ENCODE results near the gene SLC22A4.

SLC22A4 gene

DNA sequence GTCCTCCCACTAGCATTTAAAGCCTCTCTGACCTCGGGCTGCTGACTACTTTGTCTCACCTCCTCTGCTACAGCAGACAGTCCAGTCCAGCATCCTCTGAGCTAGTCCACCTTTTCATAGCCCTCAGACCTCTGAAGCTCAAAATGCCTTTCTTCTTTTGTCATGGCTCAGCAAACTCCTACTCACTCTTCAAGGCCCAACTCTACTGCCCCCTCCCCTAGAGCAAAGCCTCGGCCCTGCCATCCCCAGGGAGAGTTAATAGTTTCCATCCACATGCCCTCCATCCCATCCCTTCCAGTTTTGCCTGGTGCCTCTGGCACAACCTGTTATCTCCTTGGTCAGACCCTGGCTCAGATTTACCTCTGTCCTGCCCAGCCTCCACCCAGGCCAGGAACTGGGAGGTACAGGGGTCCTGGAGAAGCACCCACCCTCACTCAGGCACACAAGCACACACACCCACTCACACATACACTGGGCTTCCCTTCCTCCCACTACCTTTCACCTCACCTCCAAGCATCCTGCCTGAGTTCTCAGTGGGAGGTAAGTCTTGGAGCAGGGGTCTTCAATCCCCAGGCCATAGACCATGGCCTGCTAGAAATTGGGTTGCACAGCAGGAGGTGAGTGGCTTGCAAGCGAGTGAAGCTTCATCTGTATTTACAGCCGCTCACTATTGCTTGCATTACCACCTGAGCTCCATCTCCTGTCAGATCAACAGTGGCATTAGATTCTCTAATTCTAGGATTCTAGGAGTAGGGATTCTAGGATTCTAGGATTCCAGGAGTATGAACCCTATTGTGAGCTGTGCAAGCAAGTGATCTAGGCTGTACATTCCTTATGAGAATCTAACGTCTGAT lies 18.6 kb upstream of the SLC22A4 start:
- DNase-seq (ENCODE audit: low spot score): no peak

DNA sequence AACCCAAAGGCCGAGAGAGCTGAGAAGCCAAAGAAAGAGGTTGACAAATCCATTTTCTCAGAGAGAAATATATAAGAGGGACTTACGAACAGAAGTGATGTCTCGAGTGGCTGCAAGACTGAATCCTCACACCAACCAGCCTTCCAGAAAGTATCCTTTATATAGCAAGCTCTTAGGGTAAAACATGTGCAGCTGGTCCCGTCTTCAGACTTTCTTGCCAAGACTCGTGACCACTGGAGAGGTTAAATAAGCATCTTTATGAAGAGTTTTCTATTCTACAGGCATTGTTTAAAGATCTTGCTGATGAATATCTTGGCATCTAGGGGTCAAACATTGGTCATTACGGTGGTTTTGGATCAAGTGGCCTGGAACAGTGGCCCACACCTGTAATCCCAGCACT lies 16.9 kb upstream of the SLC22A4 start:
- DNase-seq (ENCODE audit: low spot score): no peak

DNA sequence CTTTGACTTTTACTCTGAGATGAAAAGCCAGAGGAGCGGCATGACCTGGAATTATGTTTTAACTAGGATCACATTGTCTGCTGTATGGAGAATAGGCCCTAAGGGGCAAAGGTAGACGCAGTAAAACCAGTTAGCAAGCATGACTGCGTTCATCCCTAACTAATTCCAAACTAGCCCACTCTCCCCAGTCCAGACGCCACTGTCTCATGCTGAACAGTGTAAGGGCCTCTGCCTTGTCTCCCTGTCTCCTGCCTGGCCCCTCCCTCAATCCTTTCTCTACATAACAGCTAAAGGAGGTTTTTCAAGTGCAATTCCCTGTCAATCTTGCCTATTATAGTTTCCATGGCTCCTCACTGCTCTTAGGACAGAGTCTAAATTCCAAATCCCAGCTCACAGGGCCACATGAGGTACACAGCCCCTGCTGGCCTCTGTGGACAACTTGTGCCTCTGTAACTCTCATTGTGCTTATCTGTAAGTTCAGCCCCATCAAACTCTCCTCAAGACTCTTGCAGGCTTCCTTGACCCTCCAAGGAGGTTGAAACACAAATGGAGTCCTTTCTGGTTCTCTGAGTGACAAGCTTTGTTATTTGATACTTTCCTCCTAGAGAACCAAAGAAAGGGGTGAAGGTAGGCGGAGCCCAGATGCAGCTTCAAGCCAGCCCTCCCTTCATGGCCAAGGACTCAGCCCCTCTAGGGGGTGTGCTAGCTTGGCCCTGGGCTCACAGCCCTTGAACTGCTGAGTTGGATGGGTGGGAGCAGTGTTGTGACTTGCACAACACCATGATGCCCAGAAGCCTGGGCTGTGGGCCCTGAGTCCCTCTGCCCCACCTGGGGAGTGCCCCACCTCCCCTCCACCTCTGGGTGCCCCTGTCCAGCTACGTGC lies 16.0 kb upstream of the SLC22A4 start:
- no peak for DNase-seq (ENCODE audit: low spot score)

DNA sequence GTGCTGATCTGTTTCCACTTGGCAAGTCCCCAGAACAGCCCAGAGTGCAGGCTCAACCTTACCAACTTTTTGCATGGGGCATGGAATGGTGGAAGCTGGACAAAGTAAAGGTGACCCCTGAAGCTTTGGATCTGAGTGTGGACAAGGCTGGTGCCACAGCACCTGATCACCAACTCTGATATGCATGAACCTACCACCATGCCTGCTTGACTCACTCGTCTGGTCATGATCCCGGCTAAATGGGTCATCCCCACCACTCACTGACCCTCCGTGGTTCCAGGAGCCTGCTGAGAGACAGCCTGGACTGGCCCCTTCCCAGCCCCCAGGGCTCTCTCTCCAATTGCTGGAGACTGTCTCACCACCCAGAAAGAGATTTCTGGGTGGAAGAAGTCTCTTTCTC lies 14.4 kb upstream of the SLC22A4 start:
- no peak for DNase-seq (ENCODE audit: low spot score)

DNA sequence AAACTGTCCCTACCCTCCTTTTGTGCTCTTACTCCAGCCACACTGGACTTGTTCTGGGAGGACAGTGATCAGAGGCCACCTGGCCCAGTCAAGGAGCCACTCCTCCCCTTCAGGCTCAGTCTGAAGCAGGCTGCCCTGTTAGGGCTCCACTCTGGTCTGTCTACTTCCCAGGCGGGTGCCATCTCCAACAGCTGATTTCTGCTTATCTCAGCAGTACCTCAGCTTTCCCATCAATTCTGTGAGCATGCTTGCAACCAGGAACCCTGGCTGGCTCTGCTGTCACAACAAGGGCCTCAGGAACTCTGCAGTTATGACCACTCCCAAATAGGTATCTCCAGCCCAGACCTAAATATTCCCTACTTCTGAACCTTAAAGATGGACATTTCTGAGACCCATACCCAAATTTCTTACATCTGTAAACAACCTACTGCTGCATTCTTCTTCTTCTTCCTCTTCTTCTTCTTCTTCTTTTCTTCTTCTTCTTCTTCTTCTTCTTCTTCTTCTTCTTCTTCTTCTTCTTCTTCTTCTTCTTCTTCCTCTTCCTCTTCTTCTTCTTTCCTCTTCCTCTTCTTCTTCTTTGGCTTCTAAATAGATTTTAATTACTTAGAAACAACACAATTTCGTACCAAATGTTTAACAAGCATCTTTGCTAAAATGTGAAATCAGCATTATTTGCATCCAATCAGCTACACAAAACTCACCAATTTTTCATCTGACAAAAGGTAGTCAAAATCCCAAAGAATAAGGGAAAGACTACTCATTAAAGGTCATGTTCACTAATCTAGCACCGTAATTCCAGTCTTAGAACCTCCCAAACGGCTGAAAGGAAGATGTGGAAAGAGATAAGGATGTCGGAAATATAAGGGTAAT lies 13.6 kb upstream of the SLC22A4 start:
- no peak for DNase-seq (ENCODE audit: low spot score)

DNA sequence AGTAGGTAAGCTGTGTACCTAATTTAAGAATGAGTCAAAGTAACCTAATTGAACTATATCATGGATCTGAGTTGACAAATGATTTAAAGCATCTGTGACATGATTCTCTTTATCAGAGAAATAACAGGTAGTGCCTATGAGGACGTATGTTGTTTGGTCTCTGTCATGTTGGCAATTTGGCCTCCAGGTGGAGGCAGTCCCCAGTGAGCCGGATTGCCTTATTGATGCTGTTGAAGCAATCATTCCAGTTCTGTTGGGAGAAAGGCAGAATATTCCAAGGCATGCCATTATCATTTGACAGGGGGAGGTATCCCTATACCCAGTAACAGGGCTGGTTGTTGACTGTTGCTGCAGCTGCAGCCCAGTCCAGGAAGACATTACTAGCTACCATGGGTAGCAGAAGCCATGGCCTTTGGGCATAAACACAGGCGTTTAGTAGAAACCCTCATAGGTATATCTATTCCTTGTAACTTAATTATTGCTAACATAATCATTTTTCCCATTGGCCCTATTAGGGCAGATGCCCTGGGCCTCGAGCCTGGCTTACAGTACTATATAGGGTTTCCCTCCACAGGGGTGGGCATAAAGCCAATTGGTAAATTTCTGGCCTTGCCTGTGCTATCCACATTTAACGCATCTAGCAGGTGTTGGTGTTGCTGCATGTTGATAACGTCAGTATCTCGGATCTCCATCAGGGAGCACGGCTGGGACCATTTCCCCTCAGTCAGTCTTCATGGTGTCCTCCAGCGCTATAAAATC lies 12.2 kb upstream of the SLC22A4 start:
- no peak for DNase-seq (ENCODE audit: low spot score)

DNA sequence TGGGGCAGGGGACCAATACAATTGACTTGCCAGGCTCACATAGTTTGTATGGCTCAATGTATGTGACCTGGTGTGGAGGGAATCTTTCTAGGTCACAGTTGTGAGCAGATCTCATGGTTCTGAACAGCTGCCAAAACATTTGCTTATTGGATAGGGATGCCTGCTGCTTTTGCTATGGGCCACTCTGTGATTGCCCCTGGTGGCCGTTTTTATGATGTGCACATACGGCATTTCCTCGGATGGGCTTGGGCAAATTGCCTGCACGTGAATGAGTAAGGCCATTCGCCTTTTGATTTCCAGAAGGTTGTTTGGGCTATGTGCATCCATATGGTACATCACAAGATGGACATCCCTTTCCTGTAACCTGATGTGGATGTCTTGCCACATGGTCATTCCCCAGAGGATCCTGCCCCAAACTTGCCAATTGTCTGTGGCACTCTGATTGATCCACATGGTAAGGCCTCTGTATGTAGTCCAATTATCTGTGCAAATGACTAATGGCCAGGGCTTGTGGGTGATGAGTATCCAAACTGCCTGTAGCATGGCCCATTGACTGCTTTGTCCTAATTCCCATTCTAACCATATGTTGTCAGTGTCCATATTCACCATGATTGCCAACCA lies 10.7 kb upstream of the SLC22A4 start:
- DNase-seq (ENCODE audit: low spot score): no peak

DNA sequence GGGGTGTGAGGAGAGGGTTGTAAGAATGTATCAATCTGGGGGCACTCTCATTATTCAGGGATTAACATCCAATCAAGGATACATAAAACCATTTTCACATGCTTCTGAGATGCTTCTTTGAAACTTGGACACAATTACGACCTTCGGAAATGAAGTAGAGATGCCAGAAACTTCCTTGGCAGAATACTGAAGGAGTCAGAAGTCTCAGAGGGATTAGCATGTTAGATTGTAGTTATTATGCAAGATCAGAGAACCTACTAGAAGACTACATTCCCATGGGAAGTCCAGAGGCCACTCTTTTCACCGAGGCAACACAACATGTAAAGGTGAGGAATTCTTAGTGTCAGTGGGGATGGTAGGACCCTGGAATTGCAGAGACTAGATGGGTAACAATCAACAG lies 5.1 kb upstream of the SLC22A4 start:
- DNase-seq (ENCODE audit: low spot score): no peak

DNA sequence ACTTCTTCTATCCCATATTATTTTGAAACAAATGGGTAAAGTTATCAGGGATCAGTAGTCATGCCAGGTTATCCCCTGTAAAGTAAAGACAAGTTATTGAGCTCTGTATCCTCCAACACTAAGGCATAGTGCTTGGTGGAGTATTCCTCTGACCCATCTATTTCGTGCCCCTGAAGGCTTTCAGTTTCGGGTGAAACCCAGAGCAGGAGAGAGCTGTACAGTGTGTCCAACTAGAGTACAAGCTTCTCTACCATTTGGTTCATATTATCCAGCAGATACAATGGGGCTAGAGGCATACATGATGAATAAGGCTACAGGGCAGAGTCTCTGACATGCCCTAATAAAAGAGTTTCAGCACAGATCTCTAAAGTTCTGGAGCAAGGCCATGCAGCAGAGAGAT lies 3.2 kb upstream of the SLC22A4 start:
- no peak for DNase-seq (ENCODE audit: low spot score)

DNA sequence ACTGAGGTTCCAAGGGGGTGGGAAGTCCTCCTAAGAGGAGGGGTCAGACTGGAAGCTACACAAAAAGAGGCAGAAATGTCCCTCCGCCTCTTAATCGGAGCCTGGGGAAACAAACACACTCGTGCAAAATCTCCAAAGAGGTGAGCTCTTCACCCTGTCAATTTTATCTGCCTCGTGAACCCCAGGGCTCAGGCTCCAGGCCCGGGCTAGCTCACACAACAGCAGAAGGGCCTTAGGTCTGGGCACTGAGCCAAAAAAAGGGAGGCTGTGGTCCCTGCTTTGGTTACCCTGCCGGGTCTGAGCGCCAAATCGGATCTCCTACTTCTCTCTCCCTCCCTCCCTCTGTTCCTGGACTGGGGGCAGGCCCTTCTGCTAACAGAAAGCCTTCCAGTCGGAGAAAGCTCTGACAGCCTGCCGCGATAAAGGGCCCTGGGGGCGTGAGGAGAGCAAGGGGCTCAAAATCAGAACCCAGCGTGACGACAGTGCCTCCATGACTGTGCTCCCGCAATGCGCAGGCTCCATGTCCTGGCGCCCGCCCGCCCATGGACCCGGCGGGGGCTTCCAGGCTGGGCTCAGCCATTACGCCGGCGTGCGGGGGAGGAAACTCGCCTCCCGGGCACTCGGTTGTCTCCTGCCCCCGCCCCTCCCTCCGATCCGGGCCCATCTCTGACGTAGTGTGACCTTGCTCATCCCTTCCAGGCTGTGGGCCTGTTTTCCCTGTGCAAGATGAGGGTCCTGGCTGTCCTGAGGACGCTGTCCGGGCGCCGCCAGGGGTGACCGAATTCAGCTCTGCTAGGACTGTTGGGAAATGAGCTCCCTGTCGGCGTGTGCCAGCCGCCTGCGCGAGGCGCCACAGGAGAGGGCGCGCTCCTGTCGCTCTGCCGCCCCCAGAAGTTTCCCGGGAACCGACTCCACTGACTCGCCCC lies 865 bp upstream of the SLC22A4 start:
- DNase-seq (ENCODE audit: low spot score): peak; percentile 74

DNA sequence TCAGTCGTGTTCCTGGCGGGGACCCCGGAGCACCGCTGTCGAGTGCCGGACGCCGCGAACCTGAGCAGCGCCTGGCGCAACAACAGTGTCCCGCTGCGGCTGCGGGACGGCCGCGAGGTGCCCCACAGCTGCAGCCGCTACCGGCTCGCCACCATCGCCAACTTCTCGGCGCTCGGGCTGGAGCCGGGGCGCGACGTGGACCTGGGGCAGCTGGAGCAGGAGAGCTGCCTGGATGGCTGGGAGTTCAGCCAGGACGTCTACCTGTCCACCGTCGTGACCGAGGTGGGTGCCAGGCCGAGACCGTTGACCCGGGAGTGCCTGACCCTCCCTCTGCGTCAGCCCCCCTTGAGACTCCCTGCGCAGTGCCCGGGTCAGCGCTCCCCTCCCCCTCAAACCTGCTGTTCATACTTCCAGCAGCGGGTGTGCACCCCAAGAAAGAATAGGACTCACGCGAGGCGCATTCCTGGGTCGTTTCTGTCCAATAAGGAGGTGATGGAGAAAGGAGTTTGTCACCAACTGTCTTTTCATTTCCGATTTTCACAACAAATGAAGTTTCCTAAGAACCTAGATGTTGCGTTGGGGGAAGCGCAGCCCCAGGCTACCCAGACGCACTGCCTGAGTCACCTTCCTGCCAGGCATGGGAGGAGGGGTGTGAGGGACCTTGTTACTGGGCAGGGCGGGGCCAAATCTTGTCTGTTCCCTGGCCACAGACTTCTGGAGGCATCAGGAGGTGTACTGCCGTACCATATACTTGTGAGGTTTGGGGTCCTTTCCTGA lies 722 bp downstream of the SLC22A4 start:
- no peak for DNase-seq (ENCODE audit: low spot score)

DNA sequence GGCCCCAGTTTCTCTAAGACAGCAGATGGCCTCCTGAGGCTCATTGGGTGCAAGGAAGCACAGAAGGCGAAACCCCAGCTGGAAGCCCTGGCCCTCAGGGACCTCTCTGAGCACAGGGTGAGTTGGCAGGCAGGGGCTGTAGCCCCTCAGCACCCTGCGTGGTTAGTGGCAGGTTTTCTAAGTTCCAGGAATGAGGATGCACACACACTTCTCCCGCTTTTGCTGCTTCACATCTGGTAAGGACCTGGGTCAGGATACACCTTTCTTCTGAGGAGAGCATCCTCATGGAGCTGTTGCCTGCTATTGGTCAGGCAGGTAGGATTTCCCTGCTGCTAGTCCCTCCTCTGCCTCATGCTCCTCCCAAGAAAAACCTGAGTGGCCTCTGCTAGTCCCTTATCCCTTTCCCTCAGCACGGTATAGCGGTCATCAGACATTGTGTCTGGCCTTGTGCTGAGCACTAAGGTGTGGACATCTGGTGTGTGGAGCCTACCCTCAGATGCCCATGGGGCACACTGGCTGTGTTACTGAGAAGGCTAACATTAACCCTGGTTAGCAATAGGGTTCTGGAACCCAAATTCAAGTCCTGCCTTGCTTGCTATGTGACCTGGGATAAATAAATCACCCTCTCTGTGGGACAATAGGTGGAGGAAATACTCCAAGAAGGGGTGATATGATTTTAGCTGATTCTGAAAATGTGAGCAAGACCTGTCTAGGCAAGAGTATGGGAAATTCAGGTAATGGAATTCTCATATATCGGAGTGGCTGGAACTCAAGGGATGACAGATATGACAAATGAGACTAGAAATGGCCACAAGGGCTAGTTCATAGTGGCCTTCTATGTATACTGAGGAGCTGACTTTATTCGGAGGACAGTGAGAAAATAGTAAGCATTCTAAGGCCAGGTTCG lies 1.6 kb downstream of the SLC22A4 start:
- no peak for DNase-seq (ENCODE audit: low spot score)

DNA sequence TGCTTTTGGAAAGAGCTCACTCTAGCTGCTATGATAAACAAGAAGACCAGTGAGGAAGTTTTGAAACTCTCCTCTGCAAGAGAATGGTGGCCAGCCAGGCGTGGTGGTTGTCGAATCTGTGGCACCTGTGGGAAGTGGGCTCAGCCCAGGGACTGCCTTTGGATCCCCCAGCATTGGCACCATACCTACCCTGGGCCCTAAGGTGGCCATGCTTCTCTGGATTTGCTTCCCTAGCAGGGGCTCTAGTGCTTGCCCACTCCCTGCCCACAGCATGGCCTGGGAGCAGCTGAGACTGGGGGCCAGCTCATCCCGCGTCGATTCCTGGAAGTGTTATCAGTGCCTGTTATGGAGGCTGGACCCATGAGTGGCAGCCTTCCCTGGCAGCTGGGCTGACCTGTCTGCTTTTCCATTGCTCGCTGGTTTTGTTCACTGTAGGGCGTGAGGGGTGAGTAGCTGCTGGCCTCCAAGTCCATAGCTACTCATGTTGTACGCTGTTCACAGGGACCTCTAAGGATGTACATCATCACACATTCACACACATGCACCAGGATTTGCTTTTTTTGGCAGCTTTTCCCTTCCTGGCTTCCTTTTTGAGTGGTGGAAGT lies 2.3 kb downstream of the SLC22A4 start:
- DNase-seq (ENCODE audit: low spot score): no peak

DNA sequence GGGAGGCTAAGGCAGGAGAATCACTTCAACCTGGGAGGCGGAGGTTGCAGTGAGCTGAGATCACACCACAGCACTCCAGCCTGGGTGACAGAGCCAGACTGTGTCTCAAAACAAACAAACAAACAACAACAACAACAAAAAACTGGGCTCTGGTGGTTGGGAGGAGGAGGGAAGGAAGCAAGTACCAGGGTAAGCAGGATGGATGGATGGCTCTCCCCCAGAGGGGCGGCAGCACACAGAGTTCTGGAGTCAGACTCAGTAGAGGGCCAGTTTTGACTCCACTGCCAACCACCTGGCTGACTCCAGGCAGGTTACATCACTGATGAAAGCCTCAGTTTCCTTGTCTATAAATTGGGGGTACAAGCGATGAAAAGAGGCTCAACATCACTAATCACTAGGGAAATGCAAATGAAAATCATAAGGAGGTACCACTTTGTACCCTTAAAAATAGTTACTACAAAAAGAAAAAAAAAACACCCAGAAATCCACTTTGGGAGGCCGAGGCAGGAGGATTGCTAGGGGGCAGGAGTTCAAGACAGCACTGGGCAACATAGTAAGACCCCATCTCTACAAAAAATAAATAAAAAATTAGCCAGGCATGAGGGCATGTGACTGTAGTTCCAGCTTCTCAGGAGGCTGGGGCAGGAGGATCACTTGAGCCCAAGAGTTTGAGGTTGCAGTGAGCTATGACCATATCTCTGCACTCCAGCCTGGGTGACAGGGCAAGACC lies 3.2 kb downstream of the SLC22A4 start:
- DNase-seq (ENCODE audit: low spot score): no peak

DNA sequence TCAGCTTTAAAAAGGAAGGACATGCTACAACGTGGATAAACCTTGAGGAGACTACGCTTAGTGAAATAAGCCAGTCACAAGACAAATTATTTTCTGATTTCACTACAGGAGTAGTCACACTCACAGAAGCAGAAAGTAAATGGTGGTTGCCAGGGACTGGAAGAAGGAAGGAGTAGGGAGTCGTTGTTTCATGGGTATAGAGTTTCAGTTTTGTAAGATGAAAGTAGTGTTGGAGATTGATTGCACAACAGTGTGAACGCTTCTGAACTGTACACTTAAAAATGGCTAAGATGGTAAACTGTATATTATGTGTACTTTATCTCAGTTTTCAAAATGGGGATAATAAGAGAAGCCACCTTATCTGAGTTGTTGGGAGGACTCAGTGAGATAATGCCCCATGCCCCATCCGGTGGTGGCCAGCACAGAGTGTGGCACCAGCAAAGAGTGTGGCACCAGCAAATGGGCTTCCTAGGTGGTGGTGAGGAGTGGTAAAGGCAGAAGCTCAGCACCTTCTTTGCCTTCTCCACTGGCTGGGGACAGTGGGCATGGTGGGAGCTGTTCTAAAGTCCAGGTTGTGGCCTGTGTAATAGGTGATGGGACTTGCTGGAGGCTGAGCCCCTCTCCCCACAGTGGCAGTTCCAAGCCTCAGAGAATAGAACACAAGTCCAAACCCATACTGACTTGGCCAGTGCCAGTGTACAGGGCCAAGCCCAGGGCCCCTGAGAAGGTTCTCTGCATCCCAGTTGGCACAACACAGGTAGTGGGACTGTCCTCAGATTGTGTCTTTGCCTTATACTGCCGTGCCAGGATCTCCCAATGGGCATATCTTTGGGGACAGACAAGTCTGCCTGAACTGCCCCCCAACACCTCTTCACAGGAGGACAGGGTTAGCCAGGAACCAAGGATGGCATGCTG lies 4.4 kb downstream of the SLC22A4 start:
- DNase-seq (ENCODE audit: low spot score): no peak

DNA sequence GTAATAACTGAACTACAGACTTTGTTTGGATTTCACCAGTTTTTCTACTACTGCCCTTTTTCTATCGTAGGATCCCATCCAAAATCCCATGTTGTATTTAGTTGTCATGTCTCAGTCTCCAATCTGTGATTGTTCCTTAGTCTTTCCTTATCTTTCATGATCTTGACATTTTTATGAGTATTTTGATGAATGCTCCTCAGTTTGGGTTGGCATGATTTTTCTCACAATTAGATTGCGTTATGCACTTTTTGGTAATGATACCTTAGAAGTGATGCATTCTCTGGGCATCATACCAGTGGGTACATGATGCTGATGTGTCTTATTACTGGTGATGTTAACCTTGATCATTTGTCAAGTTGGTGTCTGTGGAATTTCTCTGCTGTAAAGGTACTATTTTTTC lies 5.7 kb downstream of the SLC22A4 start:
- no peak for DNase-seq (ENCODE audit: low spot score)

Measured in globus pallidus (tissue), 1 donor.